ENCODE measurements around the gene CD2BP2.

Gene CD2BP2

DNA sequence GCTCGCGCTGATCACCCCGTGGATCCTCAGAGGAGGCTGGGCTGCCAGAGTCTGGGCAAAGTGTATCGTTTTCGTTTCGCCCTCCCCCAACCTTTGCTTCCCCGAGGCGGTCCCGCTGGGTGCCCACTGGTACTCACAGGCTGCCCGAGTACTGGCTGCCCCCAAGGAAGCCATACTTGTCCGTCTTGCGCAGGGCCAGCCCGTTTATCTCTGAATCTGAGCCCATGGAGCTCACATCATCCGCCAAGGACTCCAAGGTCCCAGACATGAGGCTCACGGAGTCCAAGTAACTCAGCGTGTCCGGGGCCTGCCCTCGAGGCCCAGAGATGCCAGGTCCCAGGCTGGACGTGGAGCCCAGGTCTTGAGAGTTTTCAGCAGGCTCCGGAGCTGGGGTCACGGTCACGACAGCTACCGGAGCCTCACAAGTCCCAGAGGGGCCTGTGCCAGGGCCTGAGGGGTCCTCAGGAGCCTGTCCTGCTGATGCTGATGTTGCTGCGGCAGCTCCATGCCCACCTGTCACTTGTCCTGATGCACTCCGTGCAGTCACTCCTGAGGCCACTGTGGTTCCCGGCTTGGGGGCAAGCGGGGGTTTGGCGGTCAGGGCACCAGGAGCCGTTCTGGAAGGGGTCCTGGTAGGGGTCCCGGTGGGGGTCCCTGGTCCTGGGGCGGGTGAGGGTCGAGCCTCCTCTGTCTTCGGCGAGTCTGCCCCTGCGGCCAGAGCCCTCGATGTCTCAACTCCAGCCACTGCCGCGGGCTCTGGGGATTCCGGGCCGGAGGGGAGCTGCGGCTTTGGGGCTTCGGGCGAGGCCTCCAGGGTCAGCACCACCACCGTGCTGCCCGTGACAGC, 14.2 kb upstream of the CD2BP2 start:
- in situ Hi-C loops (cut with HindIII; ENCODE audit: low sequenced_read_pairs), result no loop called here
- H3K4me3 ChIP-seq (ENCODE audit: low read depth, low read length), result peak overlapping the region; percentile 70
- no peak for DNase-seq (ENCODE audit: low read depth)
- TF ChIP-seq, protein P1, sequence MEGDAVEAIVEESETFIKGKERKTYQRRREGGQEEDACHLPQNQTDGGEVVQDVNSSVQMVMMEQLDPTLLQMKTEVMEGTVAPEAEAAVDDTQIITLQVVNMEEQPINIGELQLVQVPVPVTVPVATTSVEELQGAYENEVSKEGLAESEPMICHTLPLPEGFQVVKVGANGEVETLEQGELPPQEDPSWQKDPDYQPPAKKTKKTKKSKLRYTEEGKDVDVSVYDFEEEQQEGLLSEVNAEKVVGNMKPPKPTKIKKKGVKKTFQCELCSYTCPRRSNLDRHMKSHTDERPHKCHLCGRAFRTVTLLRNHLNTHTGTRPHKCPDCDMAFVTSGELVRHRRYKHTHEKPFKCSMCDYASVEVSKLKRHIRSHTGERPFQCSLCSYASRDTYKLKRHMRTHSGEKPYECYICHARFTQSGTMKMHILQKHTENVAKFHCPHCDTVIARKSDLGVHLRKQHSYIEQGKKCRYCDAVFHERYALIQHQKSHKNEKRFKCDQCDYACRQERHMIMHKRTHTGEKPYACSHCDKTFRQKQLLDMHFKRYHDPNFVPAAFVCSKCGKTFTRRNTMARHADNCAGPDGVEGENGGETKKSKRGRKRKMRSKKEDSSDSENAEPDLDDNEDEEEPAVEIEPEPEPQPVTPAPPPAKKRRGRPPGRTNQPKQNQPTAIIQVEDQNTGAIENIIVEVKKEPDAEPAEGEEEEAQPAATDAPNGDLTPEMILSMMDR (IDR thresholded peaks at IDR 0.05; ENCODE audit: low read depth, low read length, missing control alignments), result no peak

DNA sequence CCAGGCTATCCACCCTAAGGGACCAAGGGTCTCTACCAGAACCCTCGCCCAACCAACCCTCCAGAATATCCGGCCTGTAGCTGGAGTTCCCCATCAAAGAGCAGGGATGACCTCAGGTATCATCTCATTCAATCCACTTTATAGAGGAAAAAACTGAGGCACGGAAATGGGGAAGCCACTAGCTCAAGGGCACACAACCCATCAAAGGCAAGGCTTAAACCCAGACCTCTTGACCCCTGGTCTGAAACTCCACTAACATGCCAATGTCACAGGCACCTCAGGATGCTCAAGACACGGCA, 13.6 kb upstream of the CD2BP2 start:
- TF ChIP-seq, protein P1 (IDR thresholded peaks at IDR 0.05; ENCODE audit: low read depth, low read length, missing control alignments), result no peak
- in situ Hi-C loops (cut with HindIII; ENCODE audit: low sequenced_read_pairs), result no loop called here
- no peak for DNase-seq (ENCODE audit: low read depth)
- H3K4me3 ChIP-seq (ENCODE audit: low read depth, low read length), result peak overlapping the region; percentile 70

DNA sequence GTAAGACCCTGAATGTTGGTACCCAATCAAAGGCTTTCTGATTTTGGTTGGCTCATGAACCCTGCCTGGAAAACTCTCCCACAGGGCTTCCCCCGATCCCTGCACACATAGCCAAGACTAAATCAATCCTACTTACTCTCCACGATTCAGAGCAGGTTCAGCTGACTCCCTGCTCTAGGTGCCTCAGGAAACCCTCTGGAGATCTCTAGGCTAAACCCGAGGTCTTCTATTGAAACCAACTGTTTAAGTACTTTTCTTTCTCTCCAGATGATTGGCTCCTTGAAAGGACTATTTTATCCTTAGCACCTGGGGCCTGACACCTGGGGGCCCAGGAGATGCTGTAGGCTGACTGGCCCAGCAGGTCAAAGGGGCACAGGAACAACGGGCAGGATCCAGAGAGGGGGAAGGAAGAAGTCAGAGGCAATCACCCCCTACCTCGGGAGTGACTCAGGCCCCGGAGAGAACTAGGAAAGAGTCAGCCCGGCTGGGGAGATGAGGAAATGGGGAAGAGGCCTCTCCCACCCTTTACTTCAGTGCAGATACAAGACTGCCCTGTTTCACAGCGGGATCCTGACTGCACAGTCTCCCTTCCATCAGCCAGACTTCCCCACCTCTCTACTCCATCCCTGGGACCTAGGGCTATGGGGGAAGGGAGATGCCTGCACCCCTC, 13.1 kb upstream of the CD2BP2 start:
- no peak for DNase-seq (ENCODE audit: low read depth)
- peak overlapping the region; percentile 70 for H3K4me3 ChIP-seq (ENCODE audit: low read depth, low read length)
- TF ChIP-seq, protein P1 (IDR thresholded peaks at IDR 0.05; ENCODE audit: low read depth, low read length, missing control alignments), result no peak
- in situ Hi-C loops (cut with HindIII; ENCODE audit: low sequenced_read_pairs), result no loop called here

DNA sequence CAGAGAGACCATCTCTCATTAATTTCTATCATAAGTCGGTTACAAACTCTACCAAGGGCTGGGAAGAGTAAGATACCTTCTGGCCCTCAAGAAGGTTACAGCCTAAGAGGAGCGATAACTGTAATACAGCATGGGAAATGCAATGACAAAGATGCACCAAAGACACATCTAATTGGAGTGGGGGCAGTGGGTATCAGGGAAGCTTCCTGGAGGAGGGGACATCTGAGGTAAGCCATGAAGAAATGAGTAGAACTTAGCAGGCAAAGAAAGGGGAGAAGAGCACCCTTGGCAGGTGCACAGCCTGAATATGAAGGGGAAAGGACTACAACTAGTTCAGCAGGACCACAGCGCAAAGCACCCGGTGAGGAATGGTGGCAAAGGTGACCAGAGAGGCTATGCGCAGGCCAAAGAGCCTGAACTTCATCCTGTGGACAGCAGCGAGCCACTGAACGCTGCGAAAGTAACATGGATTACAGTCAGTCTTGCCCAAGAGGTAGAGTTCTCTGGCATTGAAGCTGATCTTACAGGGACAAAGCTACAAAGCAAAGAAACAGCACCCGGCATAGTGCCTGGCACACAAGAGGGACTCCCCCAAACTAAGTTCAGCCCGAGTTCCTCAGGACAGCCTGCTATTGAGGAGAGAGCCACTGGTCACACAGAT, 12.4 kb upstream of the CD2BP2 start:
- TF ChIP-seq, protein P1 (IDR thresholded peaks at IDR 0.05; ENCODE audit: low read depth, low read length, missing control alignments), result no peak
- peak overlapping the region; percentile 70 for H3K4me3 ChIP-seq (ENCODE audit: low read depth, low read length)
- in situ Hi-C loops (cut with HindIII; ENCODE audit: low sequenced_read_pairs), result no loop called here
- DNase-seq (ENCODE audit: low read depth), result no peak

DNA sequence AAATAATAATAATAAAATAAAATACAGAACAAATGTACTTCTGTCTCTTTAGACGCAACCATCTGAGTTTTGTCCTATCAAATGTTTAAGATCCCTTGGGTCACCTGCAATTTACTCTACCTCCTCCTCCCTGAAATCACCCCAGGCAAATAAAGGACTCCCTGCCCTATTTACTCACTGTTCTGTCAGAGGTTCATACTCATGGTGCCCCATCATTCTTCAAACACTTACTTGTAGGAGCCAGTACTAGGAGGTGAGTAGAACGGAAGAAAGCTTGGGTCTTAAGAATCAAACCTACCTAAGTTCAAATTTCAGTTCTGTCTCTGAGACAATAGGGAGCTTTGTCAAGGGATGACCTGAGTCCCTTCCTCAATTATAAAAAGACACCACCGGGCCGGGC, 11.4 kb upstream of the CD2BP2 start:
- TF ChIP-seq, protein P1 (IDR thresholded peaks at IDR 0.05; ENCODE audit: low read depth, low read length, missing control alignments), result no peak
- H3K4me3 ChIP-seq (ENCODE audit: low read depth, low read length), result no peak overlapping the region
- in situ Hi-C loops (cut with HindIII; ENCODE audit: low sequenced_read_pairs), result no loop called here
- DNase-seq (ENCODE audit: low read depth), result no peak

DNA sequence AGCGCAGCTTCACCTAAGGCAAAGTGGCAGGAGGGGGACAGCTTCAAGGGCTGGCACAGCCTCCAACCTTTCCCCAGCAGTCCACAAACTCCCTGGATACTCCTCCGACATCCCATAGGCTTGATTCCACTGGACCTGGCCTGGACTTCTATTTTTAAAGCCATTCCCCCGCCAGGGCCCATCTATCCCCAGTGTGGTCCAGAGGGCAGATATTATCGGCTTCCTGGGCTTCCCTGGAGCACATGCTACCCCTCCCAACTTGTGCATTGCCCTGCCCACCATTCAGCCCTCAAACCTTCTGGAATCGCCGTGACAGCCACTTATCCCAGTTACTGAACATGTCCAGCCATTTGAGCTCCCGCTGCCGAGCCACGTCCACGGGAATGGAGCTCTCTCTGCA, 10.1 kb upstream of the CD2BP2 start:
- TF ChIP-seq, protein P1 (IDR thresholded peaks at IDR 0.05; ENCODE audit: low read depth, low read length, missing control alignments), result no peak
- no peak for DNase-seq (ENCODE audit: low read depth)
- in situ Hi-C loops (cut with HindIII; ENCODE audit: low sequenced_read_pairs), result no loop called here
- H3K4me3 ChIP-seq (ENCODE audit: low read depth, low read length), result no peak overlapping the region

All from astrocyte of the cerebellum (primary cell).